ENCODE measurements around the gene BMAL2.

GRCh38 chr12:27355486-27355885 is 22.9 kb downstream of the BMAL2 start:
- TF ChIP-seq CTCF (IDR thresholded peaks at IDR 0.05), result no peak
- no peak for TF ChIP-seq POLR2A (IDR thresholded peaks at IDR 0.05)
